ENCODE results near the gene GADD45A.
"Not testable (repeated sequence)": the region's sequence is repeated elsewhere in the genome, so short reads cannot be mapped to it uniquely, and the experiment has no call there.

The GADD45A gene, protein sequence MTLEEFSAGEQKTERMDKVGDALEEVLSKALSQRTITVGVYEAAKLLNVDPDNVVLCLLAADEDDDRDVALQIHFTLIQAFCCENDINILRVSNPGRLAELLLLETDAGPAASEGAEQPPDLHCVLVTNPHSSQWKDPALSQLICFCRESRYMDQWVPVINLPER

GRCh38 chr1:67685067-67685557, at the start of gene GADD45A:
Gene GADD45A (plus strand): TSS chr1:67685201. CDS start chr1:67685495, 294 bp downstream.
- DNase-seq: peak; percentile 95 to 97

DNA sequence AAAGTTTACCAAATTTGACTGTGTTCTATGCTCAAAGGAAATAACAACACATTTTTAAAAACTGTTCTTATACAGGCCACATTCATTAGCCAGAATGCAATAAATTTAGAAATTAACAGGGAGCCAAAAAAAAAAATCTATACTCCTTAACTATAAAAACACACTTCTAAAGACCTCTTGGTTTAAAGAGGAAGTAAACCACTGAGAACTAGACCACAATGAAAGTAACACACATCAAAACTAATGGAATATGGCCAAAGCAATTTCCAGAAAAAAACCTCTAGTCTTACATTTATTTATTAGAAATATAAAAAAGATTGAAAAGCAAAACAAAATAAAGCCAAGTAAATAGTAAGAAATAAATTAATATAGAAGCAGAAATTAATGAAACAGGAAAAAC, 48.9 kb upstream of the GADD45A start:
- no peak for DNase-seq

- no peak for DNase-seq
Observed at GRCh38 chr1:67639361-67639760, 45.6 kb upstream of the GADD45A start.

- no peak for DNase-seq
Observed at GRCh38 chr1:67642629-67643028, 42.4 kb upstream of the GADD45A start.

GRCh38 chr1:67644566-67644965, 40.4 kb upstream of the GADD45A start:
- DNase-seq: no peak

DNA sequence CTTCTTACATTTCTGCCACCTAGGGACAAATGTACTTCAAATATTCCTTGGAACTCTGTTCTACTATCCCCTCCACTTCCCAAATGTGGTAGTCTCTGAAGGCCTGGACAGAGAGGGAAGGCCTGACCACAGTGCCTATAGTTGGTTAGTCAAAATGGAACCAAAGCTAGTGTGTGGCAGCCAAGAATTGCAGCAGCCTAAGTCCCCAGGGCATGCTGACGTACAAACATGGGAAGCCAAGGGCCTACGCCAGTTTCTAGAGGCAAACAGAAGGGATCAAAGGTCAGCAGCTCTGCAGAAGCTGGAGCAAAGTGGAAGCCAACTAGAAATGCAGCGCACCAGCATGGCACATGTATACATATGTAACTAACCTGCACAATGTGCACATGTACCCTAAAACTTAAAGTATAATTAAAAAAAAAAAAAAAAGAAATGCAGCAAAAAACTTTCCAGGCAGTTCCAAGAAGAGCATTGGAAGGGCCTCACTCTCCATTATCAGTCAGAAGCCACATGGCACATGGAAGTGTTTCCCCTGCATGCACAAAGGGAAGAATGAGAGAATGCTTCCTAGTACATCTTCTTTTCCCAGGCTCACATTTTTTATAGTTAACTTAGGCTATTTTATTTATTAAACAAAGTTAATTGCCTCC, 39.4 kb upstream of the GADD45A start:
- DNase-seq: no peak

GRCh38 chr1:67646145-67647035, 38.6 kb upstream of the GADD45A start:
- no peak for DNase-seq

DNA sequence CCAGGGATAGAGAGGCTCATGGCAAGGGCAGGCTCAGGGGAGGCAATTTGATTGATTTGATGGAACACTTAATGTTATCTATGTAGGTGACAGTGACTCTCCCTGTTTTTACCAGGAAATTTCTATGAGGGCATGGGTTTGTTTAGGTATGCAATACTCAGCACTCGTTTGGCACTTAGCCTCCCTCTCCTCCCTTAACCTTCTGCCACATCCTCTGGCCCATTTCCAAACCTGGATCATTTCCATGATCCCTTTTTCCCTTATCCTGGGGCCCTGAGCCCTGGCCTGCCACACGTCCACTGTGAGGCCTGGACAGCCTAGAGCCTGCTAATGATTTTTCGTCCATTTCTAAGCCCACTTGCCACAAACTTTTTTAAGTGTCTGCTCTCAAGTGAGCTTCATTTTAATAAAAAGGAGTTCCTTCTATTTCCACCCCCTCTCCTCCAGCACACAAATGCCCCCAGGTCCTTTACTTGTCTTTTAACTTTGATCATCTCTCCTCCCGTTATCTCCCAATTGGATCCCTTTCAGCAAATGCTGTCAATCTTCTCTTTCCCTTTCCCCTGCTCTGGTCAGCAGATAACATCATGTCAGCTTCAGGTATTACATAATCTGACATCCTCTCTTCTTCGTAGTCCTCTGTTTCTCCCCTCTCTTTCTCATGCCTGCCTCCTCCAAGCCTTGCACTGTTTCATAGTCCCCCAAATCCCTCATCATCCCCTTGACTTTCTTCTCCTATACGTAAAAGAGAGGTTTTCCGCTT, 37.8 kb upstream of the GADD45A start:
- DNase-seq: no peak

- no peak for DNase-seq
Observed at GRCh38 chr1:67647814-67648358, 37.1 kb upstream of the GADD45A start.

GRCh38 chr1:67648582-67649326, 36.2 kb upstream of the GADD45A start:
- DNase-seq: no peak

GRCh38 chr1:67650061-67650460, 34.9 kb upstream of the GADD45A start:
- DNase-seq: no peak

- DNase-seq: no peak
Observed at GRCh38 chr1:67651031-67651430, 34.0 kb upstream of the GADD45A start.

DNA sequence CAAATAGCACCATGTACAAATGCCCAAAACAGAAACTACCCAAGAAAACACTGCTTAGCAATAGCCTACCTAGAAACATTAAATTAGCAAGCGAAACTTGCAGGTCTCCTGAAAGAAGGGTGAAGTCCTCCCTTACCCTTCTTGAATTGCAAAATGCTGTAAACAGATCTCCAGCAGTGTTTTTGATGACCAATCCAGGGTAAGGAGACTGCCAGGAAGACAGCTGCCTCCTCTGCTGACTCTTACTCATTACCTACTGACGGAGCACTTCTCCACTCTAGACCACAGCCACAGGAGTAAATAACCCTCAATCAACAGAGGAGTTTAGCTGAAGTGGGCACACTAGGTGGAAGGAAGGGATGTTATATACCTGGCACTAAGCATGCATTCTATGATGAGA, 32.2 kb upstream of the GADD45A start:
- no peak for DNase-seq

DNA sequence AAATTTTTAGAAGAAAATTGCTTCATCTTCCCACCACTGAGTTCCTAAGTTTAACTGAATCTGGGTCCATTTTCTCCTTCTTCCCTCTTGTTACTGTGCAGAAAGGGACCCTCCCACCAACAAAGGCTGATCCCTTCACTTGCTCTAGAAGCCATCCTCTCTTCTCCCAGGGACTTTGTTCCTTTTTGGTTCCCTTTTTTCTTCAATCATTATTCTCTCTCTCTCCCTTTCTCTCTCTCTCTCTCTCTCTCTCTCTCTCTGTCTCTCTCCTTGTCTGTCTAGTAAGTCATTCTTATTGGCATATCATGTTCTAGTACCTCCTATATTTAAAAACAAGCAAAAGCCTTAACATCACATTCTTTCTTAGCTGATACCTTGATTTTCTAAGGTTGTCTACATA, 31.7 kb upstream of the GADD45A start:
- no peak for DNase-seq

DNA sequence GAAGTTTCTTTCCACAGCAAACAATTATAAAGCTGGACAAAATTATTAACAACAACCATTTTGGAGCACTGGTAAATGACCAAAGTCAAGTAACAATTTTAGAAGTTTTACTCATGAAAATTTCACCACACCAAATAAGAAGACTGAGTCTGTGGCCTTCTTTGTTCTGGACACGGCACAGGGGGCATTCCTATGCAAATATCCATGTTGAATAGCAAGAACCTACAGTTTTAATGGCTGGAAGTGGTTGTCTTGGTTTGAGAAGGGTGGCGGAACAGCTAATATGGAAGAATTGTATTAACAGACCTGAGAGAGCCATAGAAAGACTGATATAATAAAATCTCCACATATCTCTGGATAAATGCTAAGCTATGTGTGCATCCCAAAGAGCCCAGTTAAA, 29.4 kb upstream of the GADD45A start:
- no peak for DNase-seq

DNA sequence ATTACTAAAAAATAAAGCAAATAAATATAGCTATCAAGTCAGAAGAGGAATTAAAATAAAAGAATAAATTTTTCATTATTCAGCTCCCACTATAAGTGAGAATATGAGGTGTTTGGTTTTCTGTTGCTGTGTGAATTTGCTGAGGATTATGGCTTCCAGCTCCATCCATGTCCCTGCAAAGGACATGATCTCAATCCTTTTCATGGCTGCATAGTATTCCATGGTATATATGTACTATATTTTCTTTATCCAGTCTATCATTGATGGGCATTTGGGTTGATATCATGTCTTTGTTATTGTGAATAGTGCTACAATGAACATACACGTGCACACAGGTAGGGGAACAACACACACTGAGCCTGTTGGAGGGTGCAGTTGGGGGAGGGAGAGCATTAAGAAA, 27.8 kb upstream of the GADD45A start:
- DNase-seq: not testable (repeated sequence)

- DNase-seq: no peak
Observed at GRCh38 chr1:67659229-67659628, 25.8 kb upstream of the GADD45A start.

DNA sequence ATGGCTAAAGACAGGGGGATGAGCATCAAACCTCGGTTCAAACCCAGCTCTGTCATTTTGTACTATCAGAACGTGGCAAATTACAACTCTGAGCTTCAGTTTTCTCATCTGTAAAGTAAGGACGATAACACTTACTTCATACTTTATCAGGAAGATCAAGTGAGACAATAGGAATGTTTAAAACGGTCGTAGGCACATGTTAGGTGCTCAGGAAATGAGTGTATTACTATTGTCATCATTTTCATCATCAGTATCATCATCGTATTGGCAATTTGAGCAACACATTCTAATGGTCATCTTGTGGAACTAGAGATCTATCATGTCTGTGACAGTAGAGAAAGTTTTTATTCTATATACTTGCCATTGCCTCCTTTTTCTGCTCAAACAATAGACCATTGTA, 22.1 kb upstream of the GADD45A start:
- no peak for DNase-seq

DNA sequence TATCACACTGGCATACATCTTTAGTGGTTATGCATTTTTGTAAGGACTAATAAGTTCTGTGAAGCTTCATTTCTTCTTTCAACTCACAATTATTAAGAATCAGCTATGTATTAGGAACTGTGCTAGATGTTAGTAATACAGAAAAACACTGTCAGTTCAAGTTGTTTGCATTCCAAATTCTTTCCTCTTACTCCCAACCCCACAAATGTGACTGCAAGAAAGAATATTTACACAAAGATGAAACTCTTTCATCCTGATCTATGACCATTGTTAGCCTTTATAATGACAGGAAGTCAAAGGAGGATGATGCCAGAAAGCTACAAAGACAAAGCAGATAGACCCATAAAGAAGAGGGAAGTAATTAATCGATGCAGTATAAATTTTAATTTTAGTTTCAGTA, 21.0 kb upstream of the GADD45A start:
- DNase-seq: no peak

GRCh38 chr1:67665307-67665706, 19.7 kb upstream of the GADD45A start:
- not testable (repeated sequence) for DNase-seq

- DNase-seq: no peak
Observed at GRCh38 chr1:67666636-67667035, 18.4 kb upstream of the GADD45A start.

DNA sequence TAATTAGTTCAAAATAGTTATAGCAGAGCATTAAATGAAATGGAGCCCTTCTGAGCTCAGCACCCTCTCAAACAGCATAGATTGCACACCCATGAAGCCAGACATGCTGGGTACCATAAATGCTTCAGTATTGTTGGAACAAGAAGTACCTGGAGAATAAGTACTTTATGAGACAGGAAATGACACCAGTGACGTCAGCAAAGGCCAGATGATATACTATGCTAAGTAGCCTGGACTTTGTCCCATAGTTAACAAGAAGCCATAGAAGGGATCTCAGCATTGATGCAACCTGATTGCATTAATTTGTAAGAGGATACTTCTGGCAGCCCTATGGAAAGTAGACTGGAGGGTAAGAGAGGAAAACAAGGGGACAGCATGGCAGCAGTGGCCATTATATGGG, 16.3 kb upstream of the GADD45A start:
- DNase-seq: no peak

All from CD4-positive, alpha-beta T cell treated with Interferon alpha-2 for 1 hour (primary cell).